ENCODE measurements around the gene NATD1. TPM values are rescaled to one million over a fixed set of nuclear protein-coding genes. Genes with fewer than 3 reads are reported as not detected.

NATD1 gene
- polyA plus RNA-seq, 1 of the 3 experiments (the other 2 are of a cell fraction): 3.9 TPM

DNA sequence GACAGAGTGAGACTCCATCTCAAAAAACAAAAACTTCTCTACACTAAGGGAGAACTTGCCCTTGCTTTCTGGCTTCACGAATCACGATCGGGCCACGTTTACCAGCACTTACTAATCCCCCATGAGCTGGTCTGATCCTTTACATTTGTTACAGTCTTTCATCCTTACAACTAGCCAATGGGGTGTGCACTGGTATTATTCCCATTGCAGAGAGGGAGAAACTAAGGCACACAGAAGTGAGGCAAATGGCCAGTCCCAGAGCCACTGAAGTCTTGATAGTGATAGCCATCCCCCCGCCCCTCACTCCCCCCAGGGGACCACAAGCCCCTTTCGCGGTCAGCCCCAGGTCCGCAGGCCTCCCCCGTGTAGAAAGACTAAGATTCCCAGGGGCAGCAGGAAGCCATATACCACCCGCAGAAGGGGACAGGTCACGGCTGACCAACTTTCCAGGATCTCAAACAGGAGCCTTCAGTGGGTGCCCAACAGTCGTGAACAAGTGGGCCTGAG lies 868 bp downstream of the NATD1 start:
- H3K79me2 ChIP-seq (ENCODE audit: insufficient read depth): no peaks in the 10 kb centered on the region
- no peaks in the 10 kb centered on the region for H3F3A ChIP-seq (replicated peaks; ENCODE audit: insufficient read depth)
- H3K4me1 ChIP-seq (ENCODE audit: control insufficient read depth in 1 of 2, insufficient read depth in 2 of 2, low read depth in 1 of 2, low read length in 1 of 2): peaks cover 0 to 8% of the 10 kb centered on the region in 2 experiments; a peak in 1 of 4 replicates
- no peaks in the 10 kb centered on the region for H3K9me3 ChIP-seq
- no peaks in the 10 kb centered on the region for H4K20me1 ChIP-seq (ENCODE audit: insufficient read depth)
- CTCF ChIA-PET: interaction anchor here (1.1 to 1.4 kb wide), 5 partner anchors 13 to 261 kb away, joined by 3 to 5 read pairs (median 3); no protein-coding TSS in a partner anchor
- H3K4me3 ChIP-seq (ENCODE audit: low read depth in 2 of 2, low read length in 1 of 2): peak overlapping the region; percentile 60 to 65
- H3K27ac ChIP-seq (ENCODE audit: low read depth in 2 of 2, low read length in 1 of 2): no peak overlapping the region
- peak overlapping the region; percentile 88 for H3K4me2 ChIP-seq
- 42% methylated on average over 12 of the region's 12 CpGs for WGBS (ENCODE audit: low lambda C conversion rate)
- no peak for DNase-seq
- TF ChIP-seq RAD21 (IDR thresholded peaks at IDR 0.05; ENCODE audit: low read length) (no peak), ELF1 (IDR thresholded peaks at IDR 0.05) (no peak), TCF12 (IDR thresholded peaks at IDR 0.05) (no peak), RFX5 (IDR thresholded peaks at IDR 0.05; ENCODE audit: low read length) (no peak), POLR2AphosphoS5 (IDR thresholded peaks at IDR 0.05; ENCODE audit: low read depth, low read length) (no peak), MEF2A (IDR thresholded peaks at IDR 0.05; ENCODE audit: borderline replicate concordance, low read depth) (no peak), FOXM1 (IDR thresholded peaks at IDR 0.05; ENCODE audit: low read depth) (no peak), CHD2 (IDR thresholded peaks at IDR 0.05; ENCODE audit: low read length, partially characterized antibody) (no peak), EP300 (IDR thresholded peaks at IDR 0.05; ENCODE audit: borderline replicate concordance in 1 of 2, low read depth in 1 of 2, low read length in 1 of 2) (no peak), EZH2phosphoT487 (IDR thresholded peaks at IDR 0.05; ENCODE audit: borderline replicate concordance, low read depth) (no peak), TAF1 (IDR thresholded peaks at IDR 0.05; ENCODE audit: borderline replicate concordance, low read depth, low read length) (no peak), MXI1 (IDR thresholded peaks at IDR 0.05; ENCODE audit: low read depth, low read length) (no peak), YY1 (IDR thresholded peaks at IDR 0.05; ENCODE audit: low read depth) (no peak), NRF1 (IDR thresholded peaks at IDR 0.05; ENCODE audit: low read depth, low read length) (no peak)
- TF ChIP-seq, protein P1, sequence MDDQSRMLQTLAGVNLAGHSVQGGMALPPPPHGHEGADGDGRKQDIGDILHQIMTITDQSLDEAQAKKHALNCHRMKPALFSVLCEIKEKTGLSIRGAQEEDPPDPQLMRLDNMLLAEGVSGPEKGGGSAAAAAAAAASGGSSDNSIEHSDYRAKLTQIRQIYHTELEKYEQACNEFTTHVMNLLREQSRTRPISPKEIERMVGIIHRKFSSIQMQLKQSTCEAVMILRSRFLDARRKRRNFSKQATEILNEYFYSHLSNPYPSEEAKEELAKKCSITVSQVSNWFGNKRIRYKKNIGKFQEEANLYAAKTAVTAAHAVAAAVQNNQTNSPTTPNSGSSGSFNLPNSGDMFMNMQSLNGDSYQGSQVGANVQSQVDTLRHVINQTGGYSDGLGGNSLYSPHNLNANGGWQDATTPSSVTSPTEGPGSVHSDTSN (IDR thresholded peaks at IDR 0.05): no peak
- TF ChIP-seq, protein P2, sequence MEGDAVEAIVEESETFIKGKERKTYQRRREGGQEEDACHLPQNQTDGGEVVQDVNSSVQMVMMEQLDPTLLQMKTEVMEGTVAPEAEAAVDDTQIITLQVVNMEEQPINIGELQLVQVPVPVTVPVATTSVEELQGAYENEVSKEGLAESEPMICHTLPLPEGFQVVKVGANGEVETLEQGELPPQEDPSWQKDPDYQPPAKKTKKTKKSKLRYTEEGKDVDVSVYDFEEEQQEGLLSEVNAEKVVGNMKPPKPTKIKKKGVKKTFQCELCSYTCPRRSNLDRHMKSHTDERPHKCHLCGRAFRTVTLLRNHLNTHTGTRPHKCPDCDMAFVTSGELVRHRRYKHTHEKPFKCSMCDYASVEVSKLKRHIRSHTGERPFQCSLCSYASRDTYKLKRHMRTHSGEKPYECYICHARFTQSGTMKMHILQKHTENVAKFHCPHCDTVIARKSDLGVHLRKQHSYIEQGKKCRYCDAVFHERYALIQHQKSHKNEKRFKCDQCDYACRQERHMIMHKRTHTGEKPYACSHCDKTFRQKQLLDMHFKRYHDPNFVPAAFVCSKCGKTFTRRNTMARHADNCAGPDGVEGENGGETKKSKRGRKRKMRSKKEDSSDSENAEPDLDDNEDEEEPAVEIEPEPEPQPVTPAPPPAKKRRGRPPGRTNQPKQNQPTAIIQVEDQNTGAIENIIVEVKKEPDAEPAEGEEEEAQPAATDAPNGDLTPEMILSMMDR (IDR thresholded peaks at IDR 0.05): no peak
- TF ChIP-seq, protein P3, sequence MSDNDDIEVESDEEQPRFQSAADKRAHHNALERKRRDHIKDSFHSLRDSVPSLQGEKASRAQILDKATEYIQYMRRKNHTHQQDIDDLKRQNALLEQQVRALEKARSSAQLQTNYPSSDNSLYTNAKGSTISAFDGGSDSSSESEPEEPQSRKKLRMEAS (IDR thresholded peaks at IDR 0.05; ENCODE audit: low read depth): no peak
- TF ChIP-seq, protein P4, sequence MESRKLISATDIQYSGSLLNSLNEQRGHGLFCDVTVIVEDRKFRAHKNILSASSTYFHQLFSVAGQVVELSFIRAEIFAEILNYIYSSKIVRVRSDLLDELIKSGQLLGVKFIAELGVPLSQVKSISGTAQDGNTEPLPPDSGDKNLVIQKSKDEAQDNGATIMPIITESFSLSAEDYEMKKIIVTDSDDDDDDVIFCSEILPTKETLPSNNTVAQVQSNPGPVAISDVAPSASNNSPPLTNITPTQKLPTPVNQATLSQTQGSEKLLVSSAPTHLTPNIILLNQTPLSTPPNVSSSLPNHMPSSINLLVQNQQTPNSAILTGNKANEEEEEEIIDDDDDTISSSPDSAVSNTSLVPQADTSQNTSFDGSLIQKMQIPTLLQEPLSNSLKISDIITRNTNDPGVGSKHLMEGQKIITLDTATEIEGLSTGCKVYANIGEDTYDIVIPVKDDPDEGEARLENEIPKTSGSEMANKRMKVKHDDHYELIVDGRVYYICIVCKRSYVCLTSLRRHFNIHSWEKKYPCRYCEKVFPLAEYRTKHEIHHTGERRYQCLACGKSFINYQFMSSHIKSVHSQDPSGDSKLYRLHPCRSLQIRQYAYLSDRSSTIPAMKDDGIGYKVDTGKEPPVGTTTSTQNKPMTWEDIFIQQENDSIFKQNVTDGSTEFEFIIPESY (IDR thresholded peaks at IDR 0.05; ENCODE audit: borderline replicate concordance, low read depth): no peak
- TF ChIP-seq, protein P5, sequence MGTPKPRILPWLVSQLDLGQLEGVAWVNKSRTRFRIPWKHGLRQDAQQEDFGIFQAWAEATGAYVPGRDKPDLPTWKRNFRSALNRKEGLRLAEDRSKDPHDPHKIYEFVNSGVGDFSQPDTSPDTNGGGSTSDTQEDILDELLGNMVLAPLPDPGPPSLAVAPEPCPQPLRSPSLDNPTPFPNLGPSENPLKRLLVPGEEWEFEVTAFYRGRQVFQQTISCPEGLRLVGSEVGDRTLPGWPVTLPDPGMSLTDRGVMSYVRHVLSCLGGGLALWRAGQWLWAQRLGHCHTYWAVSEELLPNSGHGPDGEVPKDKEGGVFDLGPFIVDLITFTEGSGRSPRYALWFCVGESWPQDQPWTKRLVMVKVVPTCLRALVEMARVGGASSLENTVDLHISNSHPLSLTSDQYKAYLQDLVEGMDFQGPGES (IDR thresholded peaks at IDR 0.05; ENCODE audit: low read depth, low read length): no peak
- TF ChIP-seq, protein P6, sequence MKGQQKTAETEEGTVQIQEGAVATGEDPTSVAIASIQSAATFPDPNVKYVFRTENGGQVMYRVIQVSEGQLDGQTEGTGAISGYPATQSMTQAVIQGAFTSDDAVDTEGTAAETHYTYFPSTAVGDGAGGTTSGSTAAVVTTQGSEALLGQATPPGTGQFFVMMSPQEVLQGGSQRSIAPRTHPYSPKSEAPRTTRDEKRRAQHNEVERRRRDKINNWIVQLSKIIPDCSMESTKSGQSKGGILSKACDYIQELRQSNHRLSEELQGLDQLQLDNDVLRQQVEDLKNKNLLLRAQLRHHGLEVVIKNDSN (IDR thresholded peaks at IDR 0.05; ENCODE audit: borderline replicate concordance, low read depth): no peak
- no peaks in the 10 kb centered on the region for H3K27me3 ChIP-seq (ENCODE audit: insufficient read depth)
- 0 out of 2 replicates have a peak overlapping the region, but pooled peaks have one; percentile 25 for H2AFZ ChIP-seq (ENCODE audit: low read depth)
- POLR2A ChIA-PET: interaction anchor here (0.7 kb wide), 1 partner anchor 125 kb away, joined by 3 read pairs; no protein-coding TSS in a partner anchor
- no peaks in the 10 kb centered on the region for H3K36me3 ChIP-seq (replicated peaks in 1 of 2; ENCODE audit: control insufficient read depth in 1 of 2, insufficient read depth in 2 of 2, low read length in 1 of 2)
- H3K9me2 ChIP-seq: no peaks in the 10 kb centered on the region
- peak overlapping the region; percentile 42; the same call in 1 of the 2 replicates for H3K9ac ChIP-seq

Data from SK-N-SH (cell line).